Measurements from ENCODE around the gene FAM193A.
"Not testable (repeated sequence)": the region's sequence is repeated elsewhere in the genome, so short reads cannot be mapped to it uniquely, and the experiment has no call there.

Gene FAM193A

GRCh38 chr4:2545321-2546013 is 9.0 kb downstream of the FAM193A start:
- no peak overlapping the region for H3K4me3 ChIP-seq (ENCODE audit: low read depth, low read length)
- TF ChIP-seq CTCF (IDR thresholded peaks at IDR 0.05; ENCODE audit: borderline replicate concordance, insufficient read depth, low read depth, low read length): no peak

GRCh38 chr4:2546286-2546823 is 9.9 kb downstream of the FAM193A start:
- H3K4me3 ChIP-seq (ENCODE audit: low read depth, low read length): no peak overlapping the region
- no peak for TF ChIP-seq CTCF (IDR thresholded peaks at IDR 0.05; ENCODE audit: borderline replicate concordance, insufficient read depth, low read depth, low read length)

- H3K4me3 ChIP-seq (ENCODE audit: low read depth, low read length): not testable (repeated sequence)
Observed at GRCh38 chr4:2546961-2547691, 10.7 kb downstream of the FAM193A start.

- TF ChIP-seq CTCF (IDR thresholded peaks at IDR 0.05; ENCODE audit: borderline replicate concordance, insufficient read depth, low read depth, low read length): no peak
- H3K4me3 ChIP-seq (ENCODE audit: low read depth, low read length): no peak overlapping the region
Observed at GRCh38 chr4:2551118-2551517, 14.7 kb downstream of the FAM193A start.

- H3K4me3 ChIP-seq (ENCODE audit: low read depth, low read length): no peak overlapping the region
- TF ChIP-seq CTCF (IDR thresholded peaks at IDR 0.05; ENCODE audit: borderline replicate concordance, insufficient read depth, low read depth, low read length): no peak
Observed at GRCh38 chr4:2552806-2553205, 16.4 kb downstream of the FAM193A start.

GRCh38 chr4:2558301-2558700 is 21.9 kb downstream of the FAM193A start:
- H3K4me3 ChIP-seq (ENCODE audit: low read depth, low read length): no peak overlapping the region
- no peak for TF ChIP-seq CTCF (IDR thresholded peaks at IDR 0.05; ENCODE audit: borderline replicate concordance, insufficient read depth, low read depth, low read length)

GRCh38 chr4:2560167-2560566 is 23.7 kb downstream of the FAM193A start:
- H3K4me3 ChIP-seq (ENCODE audit: low read depth, low read length): no peak overlapping the region
- no peak for TF ChIP-seq CTCF (IDR thresholded peaks at IDR 0.05; ENCODE audit: borderline replicate concordance, insufficient read depth, low read depth, low read length)

All from GM12875 (cell line).